Measurements from ENCODE around the gene RAB5A. TPM values are rescaled to one million over a fixed set of nuclear protein-coding genes. Genes with fewer than 3 reads are reported as not detected.
"Not testable (repeated sequence)": the region's sequence is repeated elsewhere in the genome, so short reads cannot be mapped to it uniquely, and the experiment has no call there.

Gene RAB5A
- total RNA-seq, 1 donor from 2014 or later = 55.7 TPM

- intact Hi-C loops (cut with DNase I) = no loop called here
- no peak for TF ChIP-seq POLR2AphosphoS5 (IDR thresholded peaks at IDR 0.05; ENCODE audit: insufficient read depth in 1 of 2, low read depth in 1 of 2)
- TF ChIP-seq CTCF (IDR thresholded peaks at IDR 0.05) = no peak
- TF ChIP-seq POLR2A (IDR thresholded peaks at IDR 0.05) = no peak
Observed at GRCh38 chr3:20022954-20023622, 76.2 kb downstream of the RAB5A start.

GRCh38 chr3:20023623-20024405, 76.9 kb downstream of the RAB5A start:
- no peak for DNase-seq (ENCODE audit: extremely low spot score in 2 of 2)
- Histone ChIP-seq H3K4me3 (no peak overlapping the region), H3K27me3 (no peaks in the 10 kb centered on the region), H3K4me1 (peaks cover 13% of the 10 kb centered on the region), H3K27ac (peak overlapping the region; percentile 33), H3K36me3 (no peaks in the 10 kb centered on the region), H3K9me3 (no peaks in the 10 kb centered on the region)
- intact Hi-C loops (cut with DNase I) = no loop called here
- TF ChIP-seq CTCF (IDR thresholded peaks at IDR 0.05) (no peak), POLR2AphosphoS5 (IDR thresholded peaks at IDR 0.05; ENCODE audit: insufficient read depth in 1 of 2, low read depth in 1 of 2) (peak in 1 of 2 donors; percentile 63), POLR2A (IDR thresholded peaks at IDR 0.05) (no peak)

More at GRCh38 chr3:20022954-20023622, 76.2 kb downstream of the RAB5A start:
- peaks cover 13% of the 10 kb centered on the region for H3K4me1 ChIP-seq
- H3K9me3 ChIP-seq = no peaks in the 10 kb centered on the region
- H3K4me3 ChIP-seq = no peak overlapping the region
- H3K27me3 ChIP-seq = no peaks in the 10 kb centered on the region
- H3K27ac ChIP-seq = peak overlapping the region; percentile 33
- DNase-seq (ENCODE audit: extremely low spot score in 2 of 2) = no peak
- no peaks in the 10 kb centered on the region for H3K36me3 ChIP-seq

- peaks cover 13% of the 10 kb centered on the region for H3K4me1 ChIP-seq
- no peak for DNase-seq (ENCODE audit: extremely low spot score in 2 of 2)
- no peaks in the 10 kb centered on the region for H3K27me3 ChIP-seq
- no peak for TF ChIP-seq POLR2A (IDR thresholded peaks at IDR 0.05)
- TF ChIP-seq CTCF (IDR thresholded peaks at IDR 0.05) = no peak
- no peak for TF ChIP-seq POLR2AphosphoS5 (IDR thresholded peaks at IDR 0.05; ENCODE audit: insufficient read depth in 1 of 2, low read depth in 1 of 2)
- no peak overlapping the region for H3K27ac ChIP-seq
- no peaks in the 10 kb centered on the region for H3K9me3 ChIP-seq
- no peaks in the 10 kb centered on the region for H3K36me3 ChIP-seq
- H3K4me3 ChIP-seq = no peak overlapping the region
- intact Hi-C loops (cut with DNase I) = no loop called here
Observed at GRCh38 chr3:20027136-20027535, 80.2 kb downstream of the RAB5A start.

- no peaks in the 10 kb centered on the region for H3K9me3 ChIP-seq
- TF ChIP-seq POLR2AphosphoS5 (IDR thresholded peaks at IDR 0.05; ENCODE audit: insufficient read depth in 1 of 2, low read depth in 1 of 2) (no peak), CTCF (IDR thresholded peaks at IDR 0.05) (no peak), POLR2A (IDR thresholded peaks at IDR 0.05) (no peak)
- H3K4me1 ChIP-seq = peaks cover 6% of the 10 kb centered on the region
- no peak overlapping the region for H3K4me3 ChIP-seq
- H3K27me3 ChIP-seq = no peaks in the 10 kb centered on the region
- intact Hi-C loops (cut with DNase I) = no loop called here
- no peak for DNase-seq (ENCODE audit: extremely low spot score in 2 of 2)
- H3K27ac ChIP-seq = no peak overlapping the region
- no peaks in the 10 kb centered on the region for H3K36me3 ChIP-seq
Observed at GRCh38 chr3:20028905-20029331, 82.0 kb downstream of the RAB5A start.

GRCh38 chr3:20031939-20032338, 85.0 kb downstream of the RAB5A start:
- intact Hi-C loops (cut with DNase I) = loop anchor here (5.0 kb wide), 1 partner anchor 85 kb away; the partner anchor contains the start of gene RAB5A
- H3K27me3 ChIP-seq = not testable (repeated sequence)

More at GRCh38 chr3:20031939-20032338, 85.0 kb downstream of the RAB5A start:
- not testable (repeated sequence) for H3K27ac ChIP-seq; H3K9me3 ChIP-seq; H3K4me1 ChIP-seq; DNase-seq (ENCODE audit: extremely low spot score in 2 of 2); H3K36me3 ChIP-seq; H3K4me3 ChIP-seq

Small RNAs within 50 kb of the gene (small RNA-seq; reads per million reads assigned to genes)
- gene RNU4-85P (not detected), gene RPL39P18 (not detected)

Other genes starting within 250 kb of the RAB5A start
- gene EFHB, start 12.9 kb upstream of the RAB5A start, total RNA-seq = 0.49 TPM
- gene PP2D1, start 65.2 kb downstream of the RAB5A start, total RNA-seq = not detected
- 41.0 TPM for gene KAT2B, start 93.3 kb downstream of the RAB5A start, total RNA-seq
- gene SGO1, start 239.1 kb downstream of the RAB5A start, total RNA-seq = 10.8 TPM

Measured in vagina (tissue), 2 donors.